ENCODE measurements around the gene ENOPH1.

GRCh38 chr4:82436780-82437179, 6.4 kb downstream of the ENOPH1 start:
- TF ChIP-seq POLR2A (IDR thresholded peaks at IDR 0.05; ENCODE audit: low read length) (no peak), GATA1 (IDR thresholded peaks at IDR 0.05; ENCODE audit: low read depth, low read length) (no peak)
